HL-60 (cell line): ENCODE data around the gene IL9.

Source experiments
- CTCF ChIP-seq: IDR thresholded peaks from one replicate; pipeline ENCODE4 v1.5.1; 2011; ENCODE audit warnings: low read length, control low read depth, inconsistent platforms; ENCODE audit not compliant: insufficient read depth
- POLR2AphosphoS5 ChIP-seq: IDR thresholded peaks from 2 replicates; pipeline ENCODE4 v1.6.1; 2012; ENCODE audit warnings: low read depth
- REST ChIP-seq: IDR thresholded peaks from 2 replicates; pipeline ENCODE4 v1.6.1; 2012; ENCODE audit warnings: low read depth; ENCODE audit not compliant: insufficient replicate concordance
- SPI1 ChIP-seq: IDR thresholded peaks from 2 replicates; pipeline ENCODE4 v1.6.1; 2012; ENCODE audit warnings: low read depth, mild to moderate bottlenecking, borderline replicate concordance

- TF ChIP-seq CTCF (no peak), REST (no peak), POLR2AphosphoS5 (no peak), SPI1 (no peak)
Observed at GRCh38 chr5:135880278-135880677, 15.4 kb downstream of the IL9 start.
